OCI-LY7 (cell line): ENCODE measurements around the gene ALB. TPM values are rescaled to one million over a fixed set of nuclear protein-coding genes. Genes with fewer than 3 reads are reported as not detected.

Experiments
- BruUV-seq: library from RNA; stranded (reverse); fragments of 400-500 nt; replicated peaks from 2 replicates; lab custom pipeline; 2021; lab: Mats Ljungman, UMichigan
- CTCF ChIA-PET: fragments of 300-600 bp; sonication (Branson Sonifier 250); formaldehyde crosslinking; loops from one replicate; lab custom pipeline; 2022; ENCODE audit warnings: antibody characterized with exemption; ENCODE audit not compliant: unreplicated experiment; lab: Charles Lee
- POLR2A ChIA-PET: fragments of 300-600 bp; sonication (Branson Sonifier 250); formaldehyde crosslinking; loops from one replicate; lab custom pipeline; 2022; ENCODE audit warnings: antibody characterized with exemption; lab: Charles Lee
- DNase-seq: peaks from one replicate; pipeline ENCODE4 v3.0.0-alpha.2; 2015; ENCODE audit warnings: low spot score
- H2AFZ ChIP-seq: fragments of 200-600 bp; sonication (generic), shearing (Covaris generic); 2 replicates; pipeline ENCODE4 v1.6.1; 2014; ENCODE audit warnings: mild to moderate bottlenecking, antibody characterized with exemption, low read length, moderate library complexity
- H3K27ac ChIP-seq: fragments of 200-600 bp; sonication (generic); 2 replicates; pipeline ENCODE4 v1.5.1; 2014; ENCODE audit warnings: mixed run types, low read depth, mild to moderate bottlenecking, moderate library complexity, low read length, inconsistent platforms; ENCODE audit not compliant: poor library complexity, severe bottlenecking
- H3K36me3 ChIP-seq: fragments of 200-600 bp; sonication (generic); 2 replicates; pipeline ENCODE4 v1.6.1; 2014; ENCODE audit warnings: mild to moderate bottlenecking, antibody characterized with exemption, low read length, moderate library complexity, mixed read lengths; ENCODE audit not compliant: insufficient read depth
- H3K4me1 ChIP-seq: fragments of 200-600 bp; sonication (generic); 2 replicates; pipeline ENCODE4 v1.5.1; 2014; ENCODE audit warnings: mild to moderate bottlenecking, low read length; ENCODE audit not compliant: insufficient read depth, poor library complexity, severe bottlenecking
- H3K4me2 ChIP-seq: fragments of 200-600 bp; sonication (generic); 2 replicates; pipeline ENCODE4 v1.6.1; 2014; ENCODE audit warnings: mild to moderate bottlenecking, low read length
- H3K4me3 ChIP-seq: fragments of 200-600 bp; sonication (generic); 2 replicates; pipeline ENCODE4 v1.5.1; 2014; ENCODE audit warnings: mild to moderate bottlenecking, low read depth, low read length; ENCODE audit not compliant: poor library complexity, severe bottlenecking
- H3K79me2 ChIP-seq: fragments of 200-600 bp; sonication (generic); 2 replicates; pipeline ENCODE4 v1.6.1; 2016; ENCODE audit warnings: low read depth, mild to moderate bottlenecking, low read length, moderate library complexity, mixed read lengths; ENCODE audit not compliant: insufficient read depth
- H3K9me2 ChIP-seq: fragments of 200-600 bp; sonication (generic); 2 replicates; pipeline ENCODE4 v1.6.1; 2016; ENCODE audit warnings: mild to moderate bottlenecking, low read length, mixed read lengths; ENCODE audit not compliant: insufficient read depth
- H3K9me3 ChIP-seq: fragments of 200-600 bp; sonication (generic); 2 replicates; pipeline ENCODE4 v1.6.1; 2014; ENCODE audit warnings: mild to moderate bottlenecking, mixed run types, low read length, mixed read lengths
- H4K20me1 ChIP-seq: fragments of 200-600 bp; sonication (generic); 2 replicates; pipeline ENCODE4 v1.6.1; 2014; ENCODE audit warnings: mild to moderate bottlenecking, antibody characterized with exemption, low read length, moderate library complexity, mixed read lengths; ENCODE audit not compliant: insufficient read depth
- CTCF ChIP-seq: fragments of 200-600 bp; sonication (generic); conservative IDR thresholded peaks from 2 replicates; pipeline ENCODE4 v1.5.1; 2014; ENCODE audit warnings: mild to moderate bottlenecking, antibody characterized with exemption, low read length, moderate library complexity, mixed read lengths
- EZH2phosphoT487 ChIP-seq: fragments of 200-600 bp; sonication (generic); IDR thresholded peaks from 2 replicates; pipeline ENCODE4 v1.6.1; 2018; ENCODE audit warnings: low read depth, borderline replicate concordance, mild to moderate bottlenecking, mixed run types, antibody characterized with exemption, low read length, moderate library complexity, mixed read lengths
- intact Hi-C: fragments of 100-400 bp; cut with micrococcal nuclease; formaldehyde crosslinking; loops from one replicate; pipeline ENCODE4 v1.10.0; 2022; ENCODE audit not compliant: unreplicated experiment
- total RNA-seq, 2 experiments: library from RNA; depleted of rRNA in 1 of 2; stranded (reverse); fragments of >200 nt in 1 of 2; shearing (Covaris generic) in 1 of 2; gene quantifications; 2 replicates each; pipeline ENCODE4 v1.2.3, GENCODE V29; 2014 to 2022

The ALB gene
- total RNA-seq, 2 experiments from 2014 or later: not detected

GRCh38 chr4:73411731-73412414 is 7.8 kb downstream of the ALB start:
- no TSS peak for BruUV-seq
- H2AFZ ChIP-seq: no peak overlapping the region
- no peaks in the 10 kb centered on the region for H3K36me3 ChIP-seq
- DNase-seq: no peak
- intact Hi-C loops: no loop called here
- H3K4me3 ChIP-seq: no peak overlapping the region
- H3K27ac ChIP-seq: no peak overlapping the region
- no peaks in the 10 kb centered on the region for H3K79me2 ChIP-seq
- CTCF ChIA-PET: no interaction called here
- no peaks in the 10 kb centered on the region for H3K4me1 ChIP-seq
- H3K9me2 ChIP-seq: no peaks in the 10 kb centered on the region
- H4K20me1 ChIP-seq: no peaks in the 10 kb centered on the region
- no peak overlapping the region for H3K4me2 ChIP-seq
- POLR2A ChIA-PET: no interaction called here
- TF ChIP-seq EZH2phosphoT487: no peak
- no peak for TF ChIP-seq CTCF
- no peaks in the 10 kb centered on the region for H3K9me3 ChIP-seq

- H4K20me1 ChIP-seq: no peaks in the 10 kb centered on the region
- no peak overlapping the region for H3K27ac ChIP-seq
- H3K9me2 ChIP-seq: no peaks in the 10 kb centered on the region
- H3K79me2 ChIP-seq: no peaks in the 10 kb centered on the region
- ChIA-PET CTCF (no interaction called here), POLR2A (interaction anchor here (0.6 to 0.7 kb wide), 3 partner anchors 14 to 610 kb away, joined by 3 to 4 read pairs (median 3); no protein-coding TSS in a partner anchor)
- H3K4me1 ChIP-seq: no peaks in the 10 kb centered on the region
- H3K4me3 ChIP-seq: no peak overlapping the region
- H3K4me2 ChIP-seq: no peak overlapping the region
- intact Hi-C loops: no loop called here
- BruUV-seq: no TSS peak
- H3K9me3 ChIP-seq: no peaks in the 10 kb centered on the region
- TF ChIP-seq CTCF: no peak
- no peak for TF ChIP-seq EZH2phosphoT487
- no peak for DNase-seq
- no peaks in the 10 kb centered on the region for H3K36me3 ChIP-seq
- no peak overlapping the region for H2AFZ ChIP-seq
These were observed 9.2 kb downstream of the ALB start for GRCh38 chr4:73413294-73413755.

- Histone ChIP-seq H3K4me3 (no peak overlapping the region), H3K9me2 (no peaks in the 10 kb centered on the region), H3K9me3 (no peaks in the 10 kb centered on the region), H3K79me2 (no peaks in the 10 kb centered on the region), H2AFZ (no peak overlapping the region), H3K27ac (no peak overlapping the region), H4K20me1 (no peaks in the 10 kb centered on the region), H3K4me2 (no peak overlapping the region), H3K36me3 (no peaks in the 10 kb centered on the region), H3K4me1 (no peaks in the 10 kb centered on the region)
- ChIA-PET POLR2A (interaction anchor here (0.6 kb wide), 2 partner anchors 254 to 255 kb away, joined by 3 read pairs; no protein-coding TSS in a partner anchor), CTCF (no interaction called here)
- no peak for DNase-seq
- no peak for TF ChIP-seq CTCF
- no peak for TF ChIP-seq EZH2phosphoT487
- no TSS peak for BruUV-seq
- intact Hi-C loops: no loop called here
These were observed 10.8 kb downstream of the ALB start for GRCh38 chr4:73414936-73415271.
